ENCODE results near the gene NDUFB10. TPM values are rescaled to one million over a fixed set of nuclear protein-coding genes. Genes with fewer than 3 reads are reported as not detected.

NDUFB10 gene
- total and polyA plus RNA-seq, 2 donors = 103 to 129 TPM

GRCh38 chr16:2001035-2001434, 41.7 kb downstream of the NDUFB10 start:
- 98% methylated on average over 19 of the region's 19 CpGs for WGBS
- Histone ChIP-seq H3K9me3 (ENCODE audit: control insufficient read depth in 2 of 2, insufficient read depth in 1 of 2, low read length in 1 of 2) (peaks cover 0 to 10% of the 10 kb centered on the region in 2 donors), H3K27me3 (ENCODE audit: control insufficient read depth in 2 of 2, insufficient read depth in 1 of 2, low read length in 1 of 2) (no peaks in the 10 kb centered on the region), H3K4me1 (ENCODE audit: control insufficient read depth in 2 of 2, insufficient read depth in 2 of 2, low read length in 2 of 2) (peaks cover 0 to 12% of the 10 kb centered on the region in 2 donors), H3K36me3 (ENCODE audit: control insufficient read depth in 2 of 2, insufficient read depth in 2 of 2, low read length in 1 of 2) (peaks cover 68 to 69% of the 10 kb centered on the region in 2 donors), H3K27ac (ENCODE audit: low read depth in 1 of 2, low read length in 1 of 2) (no peak overlapping the region), H3K4me3 (ENCODE audit: low read length in 2 of 2) (no peak overlapping the region)
- DNase-seq (ENCODE audit: low read depth in 6 of 9, low spot score in 9 of 9) = no peak

- Histone ChIP-seq H3K27ac (ENCODE audit: low read depth in 1 of 2, low read length in 1 of 2) (no peak overlapping the region), H3K36me3 (ENCODE audit: control insufficient read depth in 2 of 2, insufficient read depth in 2 of 2, low read length in 1 of 2) (peaks cover 67 to 68% of the 10 kb centered on the region in 2 donors), H3K4me1 (ENCODE audit: control insufficient read depth in 2 of 2, insufficient read depth in 2 of 2, low read length in 2 of 2) (peaks cover under 1 to 12% of the 10 kb centered on the region in 2 donors), H3K9me3 (ENCODE audit: control insufficient read depth in 2 of 2, insufficient read depth in 1 of 2, low read length in 1 of 2) (peaks cover 0 to 10% of the 10 kb centered on the region in 2 donors), H3K4me3 (ENCODE audit: low read length in 2 of 2) (no peak overlapping the region), H3K27me3 (ENCODE audit: control insufficient read depth in 2 of 2, insufficient read depth in 1 of 2, low read length in 1 of 2) (no peaks in the 10 kb centered on the region)
- DNase-seq (ENCODE audit: low read depth in 6 of 9, low spot score in 9 of 9) = no peak
- 98% methylated on average over 53 of the region's 53 CpGs for WGBS
These were observed 42.4 kb downstream of the NDUFB10 start for GRCh38 chr16:2001456-2002355.

GRCh38 chr16:2002406-2003230, 43.3 kb downstream of the NDUFB10 start:
- Histone ChIP-seq H3K36me3 (ENCODE audit: control insufficient read depth in 2 of 2, insufficient read depth in 2 of 2, low read length in 1 of 2) (peaks cover 58 to 64% of the 10 kb centered on the region in 2 donors), H3K4me1 (ENCODE audit: control insufficient read depth in 2 of 2, insufficient read depth in 2 of 2, low read length in 2 of 2) (peaks cover 9 to 19% of the 10 kb centered on the region in 2 donors), H3K4me3 (ENCODE audit: low read length in 2 of 2) (no peak overlapping the region), H3K9me3 (ENCODE audit: control insufficient read depth in 2 of 2, insufficient read depth in 1 of 2, low read length in 1 of 2) (peaks cover 0 to 10% of the 10 kb centered on the region in 2 donors), H3K27ac (ENCODE audit: low read depth in 1 of 2, low read length in 1 of 2) (no peak overlapping the region), H3K27me3 (ENCODE audit: control insufficient read depth in 2 of 2, insufficient read depth in 1 of 2, low read length in 1 of 2) (no peaks in the 10 kb centered on the region)
- WGBS = 97% methylated on average over 47 of the region's 47 CpGs
- DNase-seq (ENCODE audit: low read depth in 6 of 9, low spot score in 9 of 9) = no peak

- 94% methylated on average over 8 of the region's 8 CpGs for WGBS
- no peaks in the 10 kb centered on the region for H3K27me3 ChIP-seq (ENCODE audit: control insufficient read depth in 2 of 2, insufficient read depth in 1 of 2, low read length in 1 of 2)
- no peak overlapping the region for H3K27ac ChIP-seq (ENCODE audit: low read depth in 1 of 2, low read length in 1 of 2)
- no peak overlapping the region for H3K4me3 ChIP-seq (ENCODE audit: low read length in 2 of 2)
- H3K36me3 ChIP-seq (ENCODE audit: control insufficient read depth in 2 of 2, insufficient read depth in 2 of 2, low read length in 1 of 2) = peaks cover 51 to 61% of the 10 kb centered on the region in 2 donors
- peaks cover 16 to 26% of the 10 kb centered on the region in 2 donors for H3K4me1 ChIP-seq (ENCODE audit: control insufficient read depth in 2 of 2, insufficient read depth in 2 of 2, low read length in 2 of 2)
- no peak for DNase-seq (ENCODE audit: low read depth in 6 of 9, low spot score in 9 of 9)
- H3K9me3 ChIP-seq (ENCODE audit: control insufficient read depth in 2 of 2, insufficient read depth in 1 of 2, low read length in 1 of 2) = peaks cover 0 to 10% of the 10 kb centered on the region in 2 donors
These were observed 44.0 kb downstream of the NDUFB10 start for GRCh38 chr16:2003231-2003826.

GRCh38 chr16:2003827-2004641, 44.7 kb downstream of the NDUFB10 start:
- Histone ChIP-seq H3K9me3 (ENCODE audit: control insufficient read depth in 2 of 2, insufficient read depth in 1 of 2, low read length in 1 of 2) (peaks cover 0 to 13% of the 10 kb centered on the region in 2 donors), H3K27ac (ENCODE audit: low read depth in 1 of 2, low read length in 1 of 2) (no peak overlapping the region), H3K36me3 (ENCODE audit: control insufficient read depth in 2 of 2, insufficient read depth in 2 of 2, low read length in 1 of 2) (peaks cover 44 to 55% of the 10 kb centered on the region in 2 donors), H3K27me3 (ENCODE audit: control insufficient read depth in 2 of 2, insufficient read depth in 1 of 2, low read length in 1 of 2) (no peaks in the 10 kb centered on the region), H3K4me3 (ENCODE audit: low read length in 2 of 2) (no peak overlapping the region), H3K4me1 (ENCODE audit: control insufficient read depth in 2 of 2, insufficient read depth in 2 of 2, low read length in 2 of 2) (peaks cover 19 to 32% of the 10 kb centered on the region in 2 donors)
- WGBS = 53% methylated on average over 36 of the region's 36 CpGs
- DNase-seq (ENCODE audit: low read depth in 6 of 9, low spot score in 9 of 9) = peak in 5 of 9 donors; percentile 66 to 87 (median 80)

GRCh38 chr16:2004795-2005517, 45.6 kb downstream of the NDUFB10 start:
- no peak for DNase-seq (ENCODE audit: low read depth in 6 of 9, low spot score in 9 of 9)
- no peak overlapping the region for H3K27ac ChIP-seq (ENCODE audit: low read depth in 1 of 2, low read length in 1 of 2)
- H3K4me1 ChIP-seq (ENCODE audit: control insufficient read depth in 2 of 2, insufficient read depth in 2 of 2, low read length in 2 of 2) = peaks cover 19 to 32% of the 10 kb centered on the region in 2 donors
- 92% methylated on average over 34 of the region's 34 CpGs for WGBS
- no peak overlapping the region for H3K4me3 ChIP-seq (ENCODE audit: low read length in 2 of 2)
- no peaks in the 10 kb centered on the region for H3K27me3 ChIP-seq (ENCODE audit: control insufficient read depth in 2 of 2, insufficient read depth in 1 of 2, low read length in 1 of 2)
- H3K36me3 ChIP-seq (ENCODE audit: control insufficient read depth in 2 of 2, insufficient read depth in 2 of 2, low read length in 1 of 2) = peaks cover 35 to 46% of the 10 kb centered on the region in 2 donors
- H3K9me3 ChIP-seq (ENCODE audit: control insufficient read depth in 2 of 2, insufficient read depth in 1 of 2, low read length in 1 of 2) = peaks cover 0 to 13% of the 10 kb centered on the region in 2 donors

- no peak overlapping the region for H3K27ac ChIP-seq (ENCODE audit: low read depth in 1 of 2, low read length in 1 of 2)
- DNase-seq (ENCODE audit: low read depth in 6 of 9, low spot score in 9 of 9) = no peak
- H3K27me3 ChIP-seq (ENCODE audit: control insufficient read depth in 2 of 2, insufficient read depth in 1 of 2, low read length in 1 of 2) = no peaks in the 10 kb centered on the region
- WGBS = 77% methylated on average over 21 of the region's 21 CpGs
- peaks cover 26 to 39% of the 10 kb centered on the region in 2 donors for H3K4me1 ChIP-seq (ENCODE audit: control insufficient read depth in 2 of 2, insufficient read depth in 2 of 2, low read length in 2 of 2)
- H3K36me3 ChIP-seq (ENCODE audit: control insufficient read depth in 2 of 2, insufficient read depth in 2 of 2, low read length in 1 of 2) = peaks cover 28 to 40% of the 10 kb centered on the region in 2 donors
- H3K4me3 ChIP-seq (ENCODE audit: low read length in 2 of 2) = no peak overlapping the region
- H3K9me3 ChIP-seq (ENCODE audit: control insufficient read depth in 2 of 2, insufficient read depth in 1 of 2, low read length in 1 of 2) = peaks cover 0 to 13% of the 10 kb centered on the region in 2 donors
These were observed 46.3 kb downstream of the NDUFB10 start for GRCh38 chr16:2005646-2006045.

- H3K27me3 ChIP-seq (ENCODE audit: control insufficient read depth in 2 of 2, insufficient read depth in 1 of 2, low read length in 1 of 2) = no peaks in the 10 kb centered on the region
These were observed 47.0 kb downstream of the NDUFB10 start for GRCh38 chr16:2006317-2006716.

More at GRCh38 chr16:2006317-2006716, 47.0 kb downstream of the NDUFB10 start:
- Histone ChIP-seq H3K4me3 (ENCODE audit: low read length in 2 of 2) (no peak overlapping the region), H3K9me3 (ENCODE audit: control insufficient read depth in 2 of 2, insufficient read depth in 1 of 2, low read length in 1 of 2) (peaks cover 0 to 13% of the 10 kb centered on the region in 2 donors), H3K27ac (ENCODE audit: low read depth in 1 of 2, low read length in 1 of 2) (no peak overlapping the region), H3K4me1 (ENCODE audit: control insufficient read depth in 2 of 2, insufficient read depth in 2 of 2, low read length in 2 of 2) (peaks cover 26 to 40% of the 10 kb centered on the region in 2 donors), H3K36me3 (ENCODE audit: control insufficient read depth in 2 of 2, insufficient read depth in 2 of 2, low read length in 1 of 2) (peaks cover 21 to 35% of the 10 kb centered on the region in 2 donors)
- DNase-seq (ENCODE audit: low read depth in 6 of 9, low spot score in 9 of 9) = no peak
- 99% methylated on average over 8 of the region's 8 CpGs for WGBS
